ENCODE data around the gene SCAMP5. TPM values are rescaled to one million over a fixed set of nuclear protein-coding genes. Genes with fewer than 3 reads are reported as not detected.

SCAMP5 gene
- total RNA-seq, 1 experiment from 2014 or later = 15.0 TPM

- in situ Hi-C loops (cut with HindIII; ENCODE audit: low sequenced_read_pairs) = no loop called here
- no peak for DNase-seq (ENCODE audit: low spot score)
Observed at GRCh38 chr15:75008629-75009326, 13.4 kb downstream of the SCAMP5 start.

DNA sequence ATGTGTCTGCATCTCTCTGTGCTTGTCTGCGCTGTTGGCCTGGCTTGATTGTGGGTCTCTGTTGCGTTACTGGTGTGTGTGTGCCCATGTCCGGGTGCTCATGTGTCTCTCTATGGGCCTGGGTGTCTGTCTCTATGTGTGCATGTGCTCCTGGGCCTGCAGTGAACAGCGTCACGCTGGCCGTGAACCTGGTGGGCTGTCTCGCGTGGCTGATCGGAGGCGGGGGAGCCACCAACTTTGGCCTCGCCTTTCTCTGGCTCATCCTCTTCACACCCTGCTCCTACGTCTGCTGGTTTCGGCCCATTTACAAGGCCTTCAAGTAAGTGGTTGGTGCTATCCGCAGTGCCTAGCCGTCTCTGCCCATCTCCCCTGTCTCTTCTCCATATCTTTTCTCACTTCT is 21.1 kb downstream of the SCAMP5 start:
- no peak for DNase-seq (ENCODE audit: low spot score)
- in situ Hi-C loops (cut with HindIII; ENCODE audit: low sequenced_read_pairs) = no loop called here

DNA sequence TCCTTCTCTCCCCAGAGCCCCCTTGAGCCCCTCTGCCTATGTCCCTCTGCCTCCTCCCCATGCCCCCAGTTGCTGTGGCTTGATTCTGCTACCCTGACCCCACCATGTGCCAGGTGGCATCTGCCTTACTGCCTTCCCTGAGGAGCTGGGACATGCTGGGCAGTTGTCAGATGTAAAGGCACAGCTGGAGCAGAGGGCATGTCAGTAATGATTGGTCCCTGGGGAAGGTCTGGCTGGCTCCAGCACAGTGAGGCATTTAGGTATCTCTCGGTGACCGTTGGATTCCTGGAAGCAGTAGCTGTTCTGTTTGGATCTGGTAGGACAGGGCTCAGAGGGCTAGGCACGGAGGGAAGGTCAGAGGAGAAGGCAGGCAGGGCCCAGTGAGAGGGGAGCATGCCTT is 24.6 kb downstream of the SCAMP5 start:
- in situ Hi-C loops (cut with HindIII; ENCODE audit: low sequenced_read_pairs) = no loop called here
- DNase-seq (ENCODE audit: low spot score) = no peak

GRCh38 chr15:75021341-75021740 is 26.0 kb downstream of the SCAMP5 start:
- no peak for DNase-seq (ENCODE audit: low spot score)
- in situ Hi-C loops (cut with HindIII; ENCODE audit: low sequenced_read_pairs) = no loop called here

- in situ Hi-C loops (cut with HindIII; ENCODE audit: low sequenced_read_pairs) = no loop called here
- DNase-seq (ENCODE audit: low spot score) = no peak
Observed at GRCh38 chr15:75022783-75023180, 27.4 kb downstream of the SCAMP5 start.

- peak; percentile 97 for DNase-seq (ENCODE audit: low spot score)
- in situ Hi-C loops (cut with HindIII; ENCODE audit: low sequenced_read_pairs) = no loop called here
Observed at GRCh38 chr15:75023181-75023871, 28.0 kb downstream of the SCAMP5 start, which contains the start of gene PPCDC. Gene PPCDC (plus strand): TSS chr15:75023590. CDS start chr15:75028319, 4,729 bp downstream.

DNA sequence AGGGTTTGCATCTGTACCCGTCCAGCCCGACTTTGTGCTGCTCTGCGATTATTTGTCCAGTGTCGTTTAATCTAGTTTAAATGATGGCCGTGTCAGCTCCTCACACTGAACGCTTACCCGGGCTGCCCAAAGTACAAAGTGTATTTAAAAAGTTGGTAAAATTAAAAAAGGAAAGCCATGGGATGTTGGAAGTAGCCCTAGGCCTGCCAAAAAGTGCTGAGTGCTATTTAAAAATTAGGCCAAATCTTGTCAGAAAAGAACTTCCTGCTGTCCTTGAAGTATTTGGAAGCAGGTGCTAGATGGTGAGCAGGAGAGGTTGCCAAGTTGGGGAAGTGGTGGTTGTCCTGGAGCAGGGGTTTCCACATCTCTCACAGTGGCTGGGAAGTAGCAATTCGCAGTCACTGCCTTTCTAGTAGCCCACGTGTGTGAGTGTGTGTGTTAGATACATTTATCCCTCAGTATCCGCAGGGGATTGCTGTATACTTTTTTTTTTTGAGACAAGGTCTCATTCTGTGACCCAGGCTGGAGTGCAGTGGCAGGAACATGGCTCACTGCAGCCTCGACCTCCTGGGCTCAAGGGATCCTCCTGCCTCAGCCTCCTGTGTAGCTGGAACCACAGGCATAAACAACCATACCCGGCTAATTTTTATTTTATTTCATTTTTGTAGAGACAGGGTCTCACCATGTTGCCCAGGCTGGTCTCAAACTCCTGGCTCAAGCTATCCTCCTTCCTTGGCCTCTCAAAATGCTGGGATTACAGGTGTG is 28.7 kb downstream of the SCAMP5 start:
- in situ Hi-C loops (cut with HindIII; ENCODE audit: low sequenced_read_pairs) = no loop called here
- DNase-seq (ENCODE audit: low spot score) = peak; percentile 36

DNA sequence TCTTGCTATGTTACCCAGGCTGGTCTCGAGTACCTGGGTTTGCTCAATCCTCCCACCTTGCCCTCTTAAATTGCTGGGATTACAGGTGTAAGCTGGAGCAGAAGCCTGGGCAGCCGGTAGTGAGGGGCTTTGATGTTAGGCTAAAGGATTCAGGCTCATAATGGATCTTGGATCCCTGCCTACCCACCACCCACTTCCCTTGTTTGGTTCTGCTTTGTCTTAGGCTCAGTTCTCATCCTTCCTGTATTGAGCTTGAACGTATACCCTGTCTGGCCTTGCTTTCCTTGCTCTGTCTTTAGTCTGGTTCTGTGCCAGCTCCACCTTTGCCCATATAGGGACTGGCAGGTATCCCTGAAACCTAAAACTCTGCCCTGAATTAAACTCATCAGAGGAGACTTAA is 29.7 kb downstream of the SCAMP5 start:
- in situ Hi-C loops (cut with HindIII; ENCODE audit: low sequenced_read_pairs) = no loop called here
- no peak for DNase-seq (ENCODE audit: low spot score)

GRCh38 chr15:75025548-75026260 is 30.3 kb downstream of the SCAMP5 start:
- in situ Hi-C loops (cut with HindIII; ENCODE audit: low sequenced_read_pairs) = no loop called here
- no peak for DNase-seq (ENCODE audit: low spot score)

DNA sequence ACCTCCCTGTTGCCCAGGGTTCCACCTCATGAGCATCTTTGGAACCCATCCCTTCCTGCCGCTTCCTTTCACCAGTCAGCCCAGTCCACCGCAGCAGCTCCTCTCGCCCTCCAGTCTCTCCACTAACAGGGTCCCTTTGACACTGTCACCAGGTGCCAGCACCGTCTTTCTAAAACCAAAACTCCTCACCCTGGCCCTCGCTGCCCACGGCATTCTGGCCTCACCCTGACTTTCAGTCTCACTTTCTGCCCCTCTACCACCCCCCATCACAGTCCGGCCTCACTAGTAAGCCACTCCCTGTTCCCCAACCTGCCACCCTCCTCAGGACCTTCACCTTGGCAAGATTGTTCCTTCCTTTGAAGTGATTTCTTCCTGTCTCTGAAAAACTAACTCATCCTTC is 32.2 kb downstream of the SCAMP5 start:
- in situ Hi-C loops (cut with HindIII; ENCODE audit: low sequenced_read_pairs) = no loop called here
- no peak for DNase-seq (ENCODE audit: low spot score)

- in situ Hi-C loops (cut with HindIII; ENCODE audit: low sequenced_read_pairs) = no loop called here
- DNase-seq (ENCODE audit: low spot score) = no peak
Observed at GRCh38 chr15:75028991-75029377, 33.6 kb downstream of the SCAMP5 start.

DNA sequence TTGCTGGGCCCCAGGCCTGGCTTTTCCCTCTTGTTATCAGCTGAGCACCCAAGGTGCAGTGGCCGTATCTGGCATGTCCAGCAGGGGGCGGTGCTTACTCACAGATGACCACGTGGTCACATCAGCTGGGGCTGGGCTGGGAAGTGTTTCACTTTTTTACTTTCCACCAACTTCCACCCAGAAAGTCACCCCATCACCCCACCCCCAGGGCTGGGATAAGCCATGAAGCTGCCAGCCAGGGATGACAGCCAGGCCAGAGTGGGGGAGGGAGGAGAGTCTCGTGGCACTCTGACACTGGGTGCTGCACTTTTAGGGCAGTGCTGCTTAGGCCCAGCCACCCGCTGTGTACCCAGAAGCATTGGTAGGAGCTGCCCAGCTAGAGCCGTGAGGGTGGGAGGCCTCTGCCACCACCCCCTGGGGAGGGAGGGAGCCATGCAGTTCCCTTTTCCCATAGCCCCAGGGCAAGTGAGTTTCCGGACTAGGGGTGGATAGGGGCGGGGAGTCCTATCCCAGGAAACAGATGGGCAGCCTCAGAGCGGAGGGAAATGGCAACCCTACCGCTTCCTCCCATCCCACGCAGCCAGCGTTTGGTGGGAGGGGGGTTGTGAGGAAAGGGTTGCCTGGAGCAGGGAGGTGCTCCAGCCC is 34.1 kb downstream of the SCAMP5 start:
- peak; percentile 83 for DNase-seq (ENCODE audit: low spot score)
- in situ Hi-C loops (cut with HindIII; ENCODE audit: low sequenced_read_pairs) = no loop called here

GRCh38 chr15:75030023-75030413 is 34.7 kb downstream of the SCAMP5 start:
- no peak for DNase-seq (ENCODE audit: low spot score)
- in situ Hi-C loops (cut with HindIII; ENCODE audit: low sequenced_read_pairs) = no loop called here

GRCh38 chr15:75030424-75030823 is 35.1 kb downstream of the SCAMP5 start:
- in situ Hi-C loops (cut with HindIII; ENCODE audit: low sequenced_read_pairs) = no loop called here
- no peak for DNase-seq (ENCODE audit: low spot score)

- no peak for DNase-seq (ENCODE audit: low spot score)
- in situ Hi-C loops (cut with HindIII; ENCODE audit: low sequenced_read_pairs) = no loop called here
Observed at GRCh38 chr15:75031848-75032247, 36.5 kb downstream of the SCAMP5 start.

GRCh38 chr15:75032395-75032794 is 37.0 kb downstream of the SCAMP5 start:
- in situ Hi-C loops (cut with HindIII; ENCODE audit: low sequenced_read_pairs) = no loop called here
- DNase-seq (ENCODE audit: low spot score) = no peak

GRCh38 chr15:75033809-75034208 is 38.4 kb downstream of the SCAMP5 start:
- no peak for DNase-seq (ENCODE audit: low spot score)
- in situ Hi-C loops (cut with HindIII; ENCODE audit: low sequenced_read_pairs) = no loop called here

- in situ Hi-C loops (cut with HindIII; ENCODE audit: low sequenced_read_pairs) = no loop called here
- no peak for DNase-seq (ENCODE audit: low spot score)
Observed at GRCh38 chr15:75034615-75035014, 39.3 kb downstream of the SCAMP5 start.

DNA sequence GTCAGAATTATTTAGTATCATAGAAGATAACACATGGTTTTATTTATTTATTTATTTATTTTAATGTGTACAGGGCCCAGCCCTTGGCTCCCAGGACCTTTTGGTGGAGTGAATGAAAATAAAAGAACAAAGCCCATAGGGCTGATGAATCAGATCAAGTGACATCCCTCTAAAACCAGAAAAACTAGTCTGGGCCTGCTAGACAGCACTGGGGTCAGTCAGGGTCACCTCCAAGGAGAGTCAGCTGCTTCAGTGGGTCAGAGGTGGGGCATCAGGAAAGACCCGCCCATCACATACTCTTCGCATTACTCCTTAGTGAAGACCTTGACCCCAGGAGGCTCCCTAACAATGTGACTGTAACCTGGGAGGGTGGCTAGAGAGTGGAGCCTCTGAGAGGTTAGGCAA is 40.9 kb downstream of the SCAMP5 start:
- in situ Hi-C loops (cut with HindIII; ENCODE audit: low sequenced_read_pairs) = no loop called here
- DNase-seq (ENCODE audit: low spot score) = no peak
